H9 (cell line): Measurements from ENCODE around the gene MAML3. TPM values are rescaled to one million over a fixed set of nuclear protein-coding genes. Genes with fewer than 3 reads are reported as not detected.

Source experiments
- DNase-seq: peaks from one replicate; pipeline ENCODE4 v3.0.0-alpha.2; 2017
- H2AFZ ChIP-seq: one replicate; pipeline ENCODE4 v1.6.1; 2013; ENCODE audit warnings: mild to moderate bottlenecking, low read length, control low read depth, moderate library complexity
- H2AK5ac ChIP-seq: 2 replicates; pipeline ENCODE4 v1.6.1; 2013; ENCODE audit warnings: low read length, control low read depth, mixed read lengths; ENCODE audit not compliant: insufficient read length
- H2BK120ac ChIP-seq: one replicate; pipeline ENCODE4 v1.6.1; 2013; ENCODE audit warnings: low read depth, mild to moderate bottlenecking, low read length, control low read depth, inconsistent platforms; ENCODE audit not compliant: poor library complexity, severe bottlenecking
- H2BK12ac ChIP-seq: 2 replicates; pipeline ENCODE4 v1.6.1; 2013; ENCODE audit warnings: low read length, control low read depth, mixed read lengths, low read depth; ENCODE audit not compliant: insufficient read length
- H2BK15ac ChIP-seq: 2 replicates; pipeline ENCODE4 v1.6.1; 2013; ENCODE audit warnings: low read depth, low read length, control low read depth
- H2BK20ac ChIP-seq: one replicate; pipeline ENCODE4 v1.6.1; 2013; ENCODE audit warnings: low read depth, mild to moderate bottlenecking, low read length, control low read depth, inconsistent platforms; ENCODE audit not compliant: poor library complexity, severe bottlenecking
- H2BK5ac ChIP-seq: 2 replicates; pipeline ENCODE4 v1.6.1; 2013; ENCODE audit warnings: low read length, control low read depth, mixed read lengths; ENCODE audit not compliant: insufficient read length
- H3K14ac ChIP-seq: 2 replicates; pipeline ENCODE4 v1.6.1; 2013; ENCODE audit warnings: low read length, control low read depth; ENCODE audit not compliant: insufficient read depth
- H3K18ac ChIP-seq: 2 replicates; pipeline ENCODE4 v1.6.1; 2013; ENCODE audit warnings: low read depth, mild to moderate bottlenecking, mixed read lengths, low read length, control low read depth; ENCODE audit not compliant: insufficient read length
- H3K23ac ChIP-seq: 2 replicates; pipeline ENCODE4 v1.6.1; 2013; ENCODE audit warnings: low read length, control low read depth, mixed read lengths, low read depth; ENCODE audit not compliant: insufficient read length
- H3K23me2 ChIP-seq: 2 replicates; pipeline ENCODE4 v1.6.1; 2013; ENCODE audit warnings: low read depth, mild to moderate bottlenecking, mixed read lengths, low read length, control low read depth; ENCODE audit not compliant: insufficient read length, poor library complexity, severe bottlenecking
- H3K27ac ChIP-seq: 2 replicates; pipeline ENCODE4 v1.5.1; 2013; ENCODE audit warnings: low read length, control low read depth, mixed read lengths, low read depth; ENCODE audit not compliant: insufficient read length
- H3K27me3 ChIP-seq: 2 replicates; pipeline ENCODE4 v1.6.1; 2013; ENCODE audit warnings: low read length, control low read depth, inconsistent platforms; ENCODE audit not compliant: insufficient read depth
- H3K4ac ChIP-seq: 2 replicates; pipeline ENCODE4 v1.6.1; 2013; ENCODE audit warnings: low read depth, mild to moderate bottlenecking, control low read depth, inconsistent platforms, low read length, moderate library complexity
- H3K4me1 ChIP-seq: 2 replicates; pipeline ENCODE4 v1.6.1; 2013; ENCODE audit warnings: low read length, control low read depth, inconsistent platforms; ENCODE audit not compliant: insufficient read depth
- H3K4me2 ChIP-seq: 2 replicates; pipeline ENCODE4 v1.6.1; 2013; ENCODE audit warnings: low read length, control low read depth, mixed read lengths; ENCODE audit not compliant: insufficient read length, insufficient read depth
- H3K56ac ChIP-seq: 2 replicates; pipeline ENCODE4 v1.6.1; 2013; ENCODE audit warnings: low read depth, mild to moderate bottlenecking, mixed read lengths, low read length, control low read depth; ENCODE audit not compliant: insufficient read length
- H3K79me1 ChIP-seq: 2 replicates; pipeline ENCODE4 v1.6.1; 2013; ENCODE audit warnings: low read depth, mild to moderate bottlenecking, moderate library complexity, low read length, control low read depth, inconsistent platforms; ENCODE audit not compliant: insufficient read depth, poor library complexity, severe bottlenecking
- H3K79me2 ChIP-seq: 2 replicates; pipeline ENCODE4 v1.6.1; 2013; ENCODE audit warnings: low read length, control low read depth, inconsistent platforms; ENCODE audit not compliant: insufficient read depth
- H3K9ac ChIP-seq: 2 replicates; pipeline ENCODE4 v1.6.1; 2013; ENCODE audit warnings: low read length, control low read depth, mixed read lengths; ENCODE audit not compliant: insufficient read length; ENCODE audit errors: extremely low read depth
- H3K9me3 ChIP-seq: one replicate; pipeline ENCODE4 v1.6.1; 2013; ENCODE audit warnings: low read depth, low read length, inconsistent platforms; ENCODE audit not compliant: control insufficient read depth
- H3T11ph ChIP-seq: one replicate; pipeline ENCODE4 v1.6.1; 2013; ENCODE audit warnings: mild to moderate bottlenecking, low read length, control low read depth, inconsistent platforms
- H4K20me1 ChIP-seq: one replicate; pipeline ENCODE4 v1.6.1; 2013; ENCODE audit not compliant: control insufficient read depth, insufficient read length, insufficient read depth
- H4K5ac ChIP-seq: 2 replicates; pipeline ENCODE4 v1.6.1; 2013; ENCODE audit warnings: low read depth, mild to moderate bottlenecking, mixed read lengths, low read length, control low read depth; ENCODE audit not compliant: insufficient read length
- H4K8ac ChIP-seq: replicated peaks from 2 replicates; pipeline ENCODE4 v1.6.1; 2013; ENCODE audit warnings: low read length, control low read depth, mixed read lengths, low read depth; ENCODE audit not compliant: insufficient read length
- H4K91ac ChIP-seq: 2 replicates; pipeline ENCODE4 v1.6.1; 2013; ENCODE audit warnings: low read depth, mild to moderate bottlenecking, moderate library complexity, mixed read lengths, low read length, control low read depth; ENCODE audit not compliant: insufficient read length
- H3K27ac Mint-ChIP-seq, 3 experiments: 2 replicates in 2 of 3; 3 replicates in 1 of 3; pipeline ENCODE4 v1.8.0; 2020 to 2021; ENCODE audit warnings: mixed read lengths in 3 of 3, mild to moderate bottlenecking in 1 of 3, moderate library complexity in 1 of 3
- H3K27me3 Mint-ChIP-seq: 2 replicates; pipeline ENCODE4 v1.8.0; 2021; ENCODE audit warnings: low read depth, mild to moderate bottlenecking, moderate library complexity, mixed read lengths
- H3K36me3 Mint-ChIP-seq, 3 experiments: 2 replicates in 2 of 3; 3 replicates in 1 of 3; pipeline ENCODE4 v1.8.0; 2020 to 2021; ENCODE audit warnings: low read depth in 3 of 3, mixed read lengths in 3 of 3; ENCODE audit not compliant: insufficient read depth in 1 of 3
- H3K4me1 Mint-ChIP-seq, 2 experiments: 2 replicates each; pipeline ENCODE4 v1.8.0; 2020; ENCODE audit warnings: mixed read lengths in 2 of 2
- H3K4me3 Mint-ChIP-seq, 2 experiments: 2 replicates in 1 of 2; 3 replicates in 1 of 2; pipeline ENCODE4 v1.8.0; 2020 to 2021; ENCODE audit warnings: mild to moderate bottlenecking in 2 of 2, mixed read lengths in 2 of 2, moderate library complexity in 1 of 2
- H3K9me3 Mint-ChIP-seq, 2 experiments: 2 replicates in 1 of 2; 3 replicates in 1 of 2; pipeline ENCODE4 v1.8.0; 2020; ENCODE audit warnings: mild to moderate bottlenecking in 2 of 2, mixed read lengths in 2 of 2, moderate library complexity in 1 of 2
- WGBS: extraction: QIAGEN DNeasy Blood & Tissue Kit; methylation state at CpG from one replicate; pipeline ENCODE4 v1.1.7; 2013; ENCODE audit warnings: missing lambda C conversion rate, low lambda C conversion rate, mixed read lengths; ENCODE audit not compliant: insufficient read length; ENCODE audit errors: extremely low coverage; 5-methylcytosine and 5-hydroxymethylcytosine counted together
- total RNA-seq: library from RNA; stranded (reverse); gene quantifications from 2 replicates; pipeline ENCODE4 v1.2.1, GENCODE V29; 2021
- TF ChIP-seq, protein P1 (sequence below): fragments of 200-600 bp; sonication (generic); conservative IDR thresholded peaks from 3 replicates; pipeline ENCODE4 v1.8.0; 2021; ENCODE audit warnings: antibody characterized with exemption, mild to moderate bottlenecking

The MAML3 gene
- total RNA-seq, 1 experiment from 2014 or later: 3.9 TPM

DNA sequence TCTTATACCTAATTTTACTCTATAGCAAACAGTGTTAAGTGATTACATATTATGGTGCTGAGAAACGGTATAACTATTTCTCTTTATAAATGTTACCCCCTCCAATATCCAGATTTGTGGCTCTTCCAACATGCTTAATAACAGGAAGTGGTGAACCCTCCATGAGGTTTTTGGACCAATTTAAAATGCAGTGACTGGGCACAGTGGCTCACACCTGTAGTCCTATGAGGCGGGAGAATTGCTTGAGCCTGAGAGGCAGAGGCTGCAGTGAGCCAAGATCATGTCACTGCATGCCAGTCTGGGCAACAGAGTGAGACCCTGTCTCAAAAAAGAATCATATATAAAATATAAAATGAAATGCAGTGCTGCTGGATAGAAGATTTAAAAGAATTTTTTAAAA is 351.1 kb downstream of the MAML3 start:
- no peaks in the 10 kb centered on the region; the same call in 1 of the 2 replicates for H3K27me3 Mint-ChIP-seq
- Histone ChIP-seq H2BK12ac (no peak overlapping the region), H3K79me2 (no peaks in the 10 kb centered on the region), H3T11ph (no peak overlapping the region), H3K4me2 (no peak overlapping the region), H2AK5ac (no peak overlapping the region), H2BK5ac (no peak overlapping the region), H4K20me1 (no peaks in the 10 kb centered on the region), H3K14ac (no peak overlapping the region), H3K9ac (no peak overlapping the region), H4K5ac (no peak overlapping the region), H2BK20ac (no peak overlapping the region), H2BK120ac (no peak overlapping the region), H2AFZ (no peak overlapping the region), H2BK15ac (no peak overlapping the region), H3K18ac (no peak overlapping the region), H3K4me1 (no peaks in the 10 kb centered on the region), H3K4ac (no peak overlapping the region), H3K56ac (no peak overlapping the region), H3K9me3 (no peaks in the 10 kb centered on the region), H3K23me2 (no peaks in the 10 kb centered on the region), H3K27ac (no peak overlapping the region), H4K91ac (no peak overlapping the region), H4K8ac (no peak overlapping the region), H3K79me1 (no peaks in the 10 kb centered on the region), H3K23ac (no peak overlapping the region), H3K27me3 (0 out of 2 replicates have a peak, but pooled peaks cover 1% of the 10 kb centered on the region)
- no peaks in the 10 kb centered on the region for H3K36me3 Mint-ChIP-seq
- no peaks in the 10 kb centered on the region for H3K9me3 Mint-ChIP-seq
- no peak for DNase-seq
- H3K4me1 Mint-ChIP-seq: peaks cover 7 to 10% of the 10 kb centered on the region in 2 experiments
- no CpG with 5 or more reads among the region's 2 CpGs for WGBS
- no peak overlapping the region; a peak in 1 of 5 replicates for H3K4me3 Mint-ChIP-seq
- H3K27ac Mint-ChIP-seq: no peak overlapping the region
- TF ChIP-seq, protein P1, sequence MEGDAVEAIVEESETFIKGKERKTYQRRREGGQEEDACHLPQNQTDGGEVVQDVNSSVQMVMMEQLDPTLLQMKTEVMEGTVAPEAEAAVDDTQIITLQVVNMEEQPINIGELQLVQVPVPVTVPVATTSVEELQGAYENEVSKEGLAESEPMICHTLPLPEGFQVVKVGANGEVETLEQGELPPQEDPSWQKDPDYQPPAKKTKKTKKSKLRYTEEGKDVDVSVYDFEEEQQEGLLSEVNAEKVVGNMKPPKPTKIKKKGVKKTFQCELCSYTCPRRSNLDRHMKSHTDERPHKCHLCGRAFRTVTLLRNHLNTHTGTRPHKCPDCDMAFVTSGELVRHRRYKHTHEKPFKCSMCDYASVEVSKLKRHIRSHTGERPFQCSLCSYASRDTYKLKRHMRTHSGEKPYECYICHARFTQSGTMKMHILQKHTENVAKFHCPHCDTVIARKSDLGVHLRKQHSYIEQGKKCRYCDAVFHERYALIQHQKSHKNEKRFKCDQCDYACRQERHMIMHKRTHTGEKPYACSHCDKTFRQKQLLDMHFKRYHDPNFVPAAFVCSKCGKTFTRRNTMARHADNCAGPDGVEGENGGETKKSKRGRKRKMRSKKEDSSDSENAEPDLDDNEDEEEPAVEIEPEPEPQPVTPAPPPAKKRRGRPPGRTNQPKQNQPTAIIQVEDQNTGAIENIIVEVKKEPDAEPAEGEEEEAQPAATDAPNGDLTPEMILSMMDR: no peak
